ENCODE data around the gene MYH14. TPM values are rescaled to one million over a fixed set of nuclear protein-coding genes. Genes with fewer than 3 reads are reported as not detected.

Gene MYH14
- 6.8 and 6.9 TPM in 2 replicates for total RNA-seq (2014; rRNA removed; shearing (Covaris generic))

DNA sequence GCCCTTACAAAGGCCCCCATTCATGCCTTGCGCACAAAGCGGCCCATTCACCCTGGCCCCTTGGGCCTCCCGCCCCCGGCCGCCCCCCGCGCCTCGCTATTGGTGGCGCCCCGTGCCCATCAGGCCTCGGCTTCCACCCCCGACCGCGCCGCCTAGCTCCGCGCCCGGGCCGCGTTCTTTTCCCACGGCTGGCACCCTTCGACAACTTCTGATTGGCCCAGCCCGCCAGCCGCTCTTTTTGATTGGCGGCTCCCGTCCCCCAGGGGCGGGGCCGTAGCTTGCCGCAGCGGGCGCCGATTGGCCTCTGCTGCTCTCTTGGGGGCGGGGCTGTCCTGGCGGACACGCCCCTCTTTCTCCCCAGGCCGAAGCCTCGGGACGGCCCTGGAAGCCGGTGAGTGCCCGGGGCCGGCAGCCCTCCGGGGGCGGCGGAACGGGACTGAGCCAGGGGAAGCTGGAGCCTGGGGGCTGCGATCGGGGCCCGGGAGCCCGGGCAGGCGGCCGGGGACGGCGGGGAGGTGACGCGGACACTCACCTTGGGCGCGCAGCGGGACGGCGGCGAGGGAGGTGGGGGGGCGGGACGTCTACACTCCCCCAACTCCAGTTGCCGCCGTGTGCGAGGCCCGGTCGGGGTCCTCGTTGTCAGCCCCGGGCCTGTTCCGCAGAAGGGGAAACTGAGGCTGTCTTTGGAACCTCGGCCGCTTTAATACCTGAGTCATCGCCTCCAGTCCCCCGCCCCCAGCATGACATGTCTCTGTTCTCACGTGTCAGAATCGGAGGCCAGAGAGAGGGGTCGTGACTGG is at the start of gene MYH14:
Gene MYH14, plus strand, starts transcription at position 342 of the 800 bp plus-strand sequence. CDS start 6,744 bp downstream, outside the sequence.

GRCh38 chr19:50162988-50163387 is 40.4 kb upstream of the MYH14 start, which contains the start of gene IZUMO2:
IZUMO2 (minus strand) TSS chr19:50163281; CDS start chr19:50163194, 87 bp downstream.

DNA sequence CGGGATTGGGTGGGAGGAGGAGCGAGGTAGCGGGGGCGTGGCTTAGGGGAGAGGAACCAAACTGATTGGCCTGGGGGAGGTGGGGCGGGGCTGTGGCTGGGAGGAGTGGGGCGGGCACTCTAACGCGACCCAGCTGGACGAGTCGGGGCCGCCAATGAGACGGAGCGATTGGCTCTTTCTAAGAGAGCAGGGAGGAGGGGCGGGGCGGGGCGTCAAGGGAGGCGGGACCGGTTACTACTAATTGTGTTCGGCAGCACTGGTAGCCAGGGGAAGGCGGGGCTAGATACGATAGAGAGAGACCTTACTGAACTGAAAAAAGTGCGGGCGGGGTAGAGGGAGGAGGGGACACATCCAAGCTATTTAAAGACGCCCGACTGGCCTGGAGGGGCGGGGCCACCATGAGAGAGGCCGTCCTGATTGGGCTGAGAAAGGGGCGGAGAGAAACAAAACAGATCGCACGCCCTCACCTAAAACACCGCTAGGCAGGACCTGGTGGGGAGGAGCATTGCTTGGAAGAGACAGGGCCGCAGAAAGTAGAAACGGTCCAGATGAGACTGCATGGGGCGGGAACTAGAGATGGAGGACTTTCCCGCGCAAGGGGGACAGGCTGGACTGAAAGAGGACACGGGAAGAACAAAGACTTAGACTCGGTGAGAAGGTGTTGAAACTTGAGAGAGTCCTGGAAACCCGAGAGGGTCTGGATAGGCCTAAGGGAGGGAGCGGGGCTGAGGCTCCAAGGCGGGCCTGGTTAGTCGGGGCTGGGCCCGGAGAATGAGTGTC is 125.9 kb downstream of the MYH14 start, which contains the start of gene KCNC3:
Gene KCNC3, minus strand, starts transcription at position 232 of the 780 bp plus-strand sequence. CDS start 295 bp downstream, outside the sequence.

Small RNA genes lying within 50 kb of the gene (small RNA-seq; reads per million reads assigned to genes)
- not detected for gene RF00017

Other genes starting within 250 kb of the MYH14 start
- gene SIGLEC11, start 242.4 kb upstream of the MYH14 start, total RNA-seq (2014; rRNA removed; shearing (Covaris generic)) = not detected in 2 replicates
- 12.9 and 16.6 TPM in 2 replicates for gene VRK3, start 178.2 kb upstream of the MYH14 start, total RNA-seq (2014; rRNA removed; shearing (Covaris generic))
- gene ZNF473, start 177.6 kb upstream of the MYH14 start, total RNA-seq (2014; rRNA removed; shearing (Covaris generic)) = 10.6 and 17.8 TPM in 2 replicates
- gene IZUMO2, start 40.3 kb upstream of the MYH14 start, total RNA-seq (2014; rRNA removed; shearing (Covaris generic)) = not detected in 2 replicates
- gene KCNC3, start 125.8 kb downstream of the MYH14 start, total RNA-seq (2014; rRNA removed; shearing (Covaris generic)) = 1.2 and 1.5 TPM in 2 replicates
- gene NAPSA, start 162.0 kb downstream of the MYH14 start, total RNA-seq (2014; rRNA removed; shearing (Covaris generic)) = not detected in 2 replicates
- gene NR1H2, start 172.8 kb downstream of the MYH14 start, total RNA-seq (2014; rRNA removed; shearing (Covaris generic)) = 117 and 120 TPM in 2 replicates
- gene POLD1, start 180.7 kb downstream of the MYH14 start, total RNA-seq (2014; rRNA removed; shearing (Covaris generic)) = 130 and 138 TPM in 2 replicates
- 0.11 TPM in 1 of 2 replicates, not detected in the other for gene SPIB, start 215.3 kb downstream of the MYH14 start, total RNA-seq (2014; rRNA removed; shearing (Covaris generic))
- not detected in 2 replicates for gene MYBPC2, start 229.3 kb downstream of the MYH14 start, total RNA-seq (2014; rRNA removed; shearing (Covaris generic))

All from A375 (cell line).